K562 (cell line): ENCODE data around the gene KCNQ4. TPM values are rescaled to one million over a fixed set of nuclear protein-coding genes. Genes with fewer than 3 reads are reported as not detected.

Source experiments
- BRF1 ChIP-seq: IDR thresholded peaks from 3 replicates; pipeline ENCODE4 v1.6.1; 2011; ENCODE audit warnings: borderline replicate concordance, mild to moderate bottlenecking; ENCODE audit not compliant: insufficient read length; ENCODE audit errors: extremely low read depth
- ETV1 ChIP-seq: fragments of 450-650 bp; conservative IDR thresholded peaks from 2 replicates; pipeline ENCODE4 v1.6.1; 2016; ENCODE audit warnings: missing genetic modification characterization, control low read depth, low read depth, missing compliant biosample characterization
- FOXM1 ChIP-seq, 2 experiments: fragments of 450-650 bp in 1 of 2; sonication (generic) in 1 of 2; formaldehyde crosslinking in 1 of 2; IDR thresholded peaks; 2 replicates each; pipeline versions ENCODE4 v1.6.1 to v1.9.0; 2017 to 2022; ENCODE audit warnings: low read depth in 2 of 2, mild to moderate bottlenecking in 2 of 2, missing genetic modification reagents in 1 of 2, moderate library complexity in 1 of 2
- FOXP1 ChIP-seq: sonication (generic); formaldehyde crosslinking; IDR thresholded peaks from 2 replicates; pipeline ENCODE4 v1.8.0; 2022; ENCODE audit warnings: mild to moderate bottlenecking, missing genetic modification reagents
- GATAD2B ChIP-seq: fragments of 450-650 bp; IDR thresholded peaks from 2 replicates; pipeline ENCODE4 v1.6.1; 2017; ENCODE audit warnings: mild to moderate bottlenecking, borderline replicate concordance
- JUN ChIP-seq, 2 experiments: sonication (generic) in 1 of 2; formaldehyde crosslinking in 1 of 2; IDR thresholded peaks; 2 replicates each; pipeline versions ENCODE4 v1.6.1 to v1.8.0; 2012 to 2022; ENCODE audit warnings: borderline replicate concordance in 2 of 2, mild to moderate bottlenecking in 2 of 2, improper control_type of control experiment in 1 of 2, low read depth in 1 of 2, low read length in 1 of 2, missing genetic modification reagents in 1 of 2
- KAT8 ChIP-seq: fragments of 450-650 bp; IDR thresholded peaks from 2 replicates; pipeline ENCODE4 v1.6.1; 2016; ENCODE audit warnings: low read depth, mild to moderate bottlenecking
- KDM4B ChIP-seq, 2 experiments: fragments of 450-650 bp in 1 of 2; sonication (generic) in 1 of 2; IDR thresholded peaks; 2 replicates each; pipeline ENCODE4 v1.6.1; 2016 to 2017; ENCODE audit warnings: borderline replicate concordance in 2 of 2, antibody characterized with exemption in 1 of 2, low read depth in 1 of 2, mild to moderate bottlenecking in 1 of 2
- KDM5B ChIP-seq: fragments of 200-600 bp; sonication (generic); IDR thresholded peaks from 2 replicates; pipeline ENCODE4 v1.6.1; 2012; ENCODE audit warnings: low read depth, mild to moderate bottlenecking, moderate library complexity, low read length, control low read depth, inconsistent platforms; ENCODE audit not compliant: insufficient replicate concordance
- MAZ ChIP-seq, 2 experiments: fragments of 450-650 bp in 1 of 2; sonication (generic) in 1 of 2; formaldehyde crosslinking; IDR thresholded peaks in 1 of 2; conservative IDR thresholded peaks in 1 of 2; 2 replicates each; pipeline versions ENCODE4 v1.4.0 to v1.5.0; 2020; ENCODE audit warnings: mild to moderate bottlenecking in 1 of 2, missing genetic modification reagents in 1 of 2
- MYNN ChIP-seq, 2 experiments: sonication (generic); formaldehyde crosslinking in 1 of 2; IDR thresholded peaks; 2 replicates each; pipeline versions ENCODE4 v1.5.0 to v1.6.1; 2016 to 2020; ENCODE audit warnings: antibody characterized with exemption in 1 of 2, missing genetic modification reagents in 1 of 2
- NFE2 ChIP-seq: IDR thresholded peaks from 2 replicates; pipeline ENCODE4 v1.6.1; 2014; ENCODE audit warnings: antibody characterized with exemption, low read depth
- NR4A1 ChIP-seq, 2 experiments: fragments of 250-450 bp in 1 of 2; fragments of 450-650 bp in 1 of 2; sonication (Bioruptor Pico) in 1 of 2; IDR thresholded peaks; 2 replicates each; pipeline versions ENCODE4 v1.4.0 to v1.6.1; 2016 to 2020; ENCODE audit warnings: mild to moderate bottlenecking in 2 of 2, missing compliant biosample characterization in 1 of 2, missing genetic modification characterization in 1 of 2, moderate library complexity in 1 of 2
- RBM17 ChIP-seq: fragments of 200-400 bp; formaldehyde crosslinking; IDR thresholded peaks from 2 replicates; pipeline ENCODE4 v1.6.1; 2017; ENCODE audit warnings: low read depth, mild to moderate bottlenecking, low read length, borderline replicate concordance
- RNF2 ChIP-seq: sonication (generic); IDR thresholded peaks from 2 replicates; pipeline ENCODE4 v1.6.1; 2016
- THRB ChIP-seq: fragments of 450-650 bp; formaldehyde crosslinking; conservative IDR thresholded peaks from 2 replicates; pipeline ENCODE4 v1.4.0; 2022; ENCODE audit warnings: mild to moderate bottlenecking, missing genetic modification characterization
- USF1 ChIP-seq: sonication (generic); formaldehyde crosslinking; IDR thresholded peaks from 2 replicates; pipeline ENCODE4 v1.9.0; 2022; ENCODE audit warnings: mild to moderate bottlenecking, missing genetic modification reagents
- ZBTB1 ChIP-seq: sonication (generic); formaldehyde crosslinking; IDR thresholded peaks from 2 replicates; pipeline ENCODE4 v1.8.1; 2023; ENCODE audit warnings: missing genetic modification reagents, low read depth, mild to moderate bottlenecking, borderline replicate concordance
- ZBTB34 ChIP-seq: fragments of 250-450 bp; sonication (Bioruptor Pico); IDR thresholded peaks from 2 replicates; pipeline ENCODE4 v1.8.0; 2021; ENCODE audit warnings: mild to moderate bottlenecking, moderate library complexity
- ZNF253 ChIP-seq: fragments of 250-450 bp; sonication (Bioruptor Pico); conservative IDR thresholded peaks from 2 replicates; pipeline ENCODE4 v1.6.1; 2021; ENCODE audit warnings: mild to moderate bottlenecking
- ZNF507 ChIP-seq: conservative IDR thresholded peaks from 2 replicates; pipeline ENCODE4 v1.6.1; 2017; ENCODE audit warnings: missing genetic modification characterization, missing compliant biosample characterization
- polyA plus RNA-seq, 8 experiments: library from polyadenylated mRNA; depleted of rRNA in 4 of 8; stranded (reverse) in 5 of 8; unstranded in 3 of 8; fragments of >200 nt; fragmentation: Nextera tagmentation in 2 of 8; fragmentation: Illumina TruSeq in 1 of 8; extraction: Ambion mirVana in 2 of 8; extraction: Trizol in 1 of 8; gene quantifications; 2 replicates each; pipeline versions ENCODE4 v1.2.1 to v1.2.3, GENCODE V29; 2011 to 2014; ENCODE audit warnings: inconsistent platforms in 1 of 8, missing spikeins in 1 of 8
- total RNA-seq, 7 experiments: library from RNA; depleted of rRNA in 6 of 7; stranded (reverse); fragments of >200 nt in 6 of 7; fragmentation: Illumina TruSeq in 2 of 7; extraction: Trizol in 2 of 7; gene quantifications; 2 replicates each; pipeline versions ENCODE4 v1.2.1 to v1.2.3, GENCODE V29; 2011 to 2021; ENCODE audit warnings: low replicate concordance in 1 of 7

KCNQ4 gene
- total and polyA plus RNA-seq, 9 of the 15 experiments (the other 6 are each of a cell fraction or from before 2014, with no cell fraction given): 0.07 to 4.1 (median 0.79) TPM

GRCh38 chr1:40783001-40783905, at the start of gene KCNQ4 (continued):
- TF ChIP-seq MAZ (CRISPR knock-in tag; conservative IDR thresholded peaks at IDR 0.05 in 1 of 2, IDR thresholded peaks at IDR 0.05 in 1 of 2) (peak in 1 of 2 experiments; percentile 78; a peak in 2 of 4 replicates), ZNF507 (tag) (no peak), NR4A1 (CRISPR knock-in tag; IDR thresholded peaks at IDR 0.05) (no peak), NR4A1 (tag; IDR thresholded peaks at IDR 0.05) (peak; percentile 67), GATAD2B (peak; percentile 29; the same call in 1 of the 2 replicates), RBM17 (no peak), ZNF253 (CRISPR knock-in tag) (no peak), JUN (IDR thresholded peaks at IDR 0.05; ENCODE audit: borderline replicate concordance, low read depth, low read length) (no peak), JUN (CRISPR knock-in tag; IDR thresholded peaks at IDR 0.05; ENCODE audit: borderline replicate concordance) (peak; percentile 54; the same call in 1 of the 2 replicates), KAT8 (no peak), THRB (CRISPR knock-in tag) (0 out of 2 replicates have a peak, but pooled peaks have one; percentile 36), KDM5B (no peak), FOXM1 (IDR thresholded peaks at IDR 0.05; ENCODE audit: low read depth) (no peak), FOXM1 (CRISPR knock-in tag; IDR thresholded peaks at IDR 0.05; ENCODE audit: low read depth) (0 out of 2 replicates have a peak, but pooled peaks have one; percentile 57), RNF2 (no peak; the same call in 1 of the 2 replicates), ZBTB34 (no peak), BRF1 (no peak), USF1 (CRISPR knock-in tag) (peak; percentile 26), ZBTB1 (CRISPR knock-in tag) (peak; percentile 50; the same call in 1 of the 2 replicates), KDM4B (IDR thresholded peaks at IDR 0.05; ENCODE audit: borderline replicate concordance in 2 of 2, low read depth in 1 of 2) (no peak), FOXP1 (CRISPR knock-in tag) (peak; percentile 97), NFE2 (no peak), ETV1 (tag) (no peak), MYNN (IDR thresholded peaks at IDR 0.05) (no peak), MYNN (CRISPR knock-in tag; IDR thresholded peaks at IDR 0.05) (no peak)
